Endometrium (tissue), 2 donors: ENCODE results near the gene WDR87.
A peak's percentile ranks its signal among the peaks of the same experiment; 100 is the strongest.
"Not testable (repeated sequence)": the region's sequence is repeated elsewhere in the genome, so short reads cannot be mapped to it uniquely, and the experiment has no call there.

Experiments
- FAIRE-seq: peaks from 2 replicates; lab custom pipeline; 2012; peaks lifted over from hg19 to GRCh38; lab: Jason Lieb, UNC
- donor health status: control.
- donor health status: control.

Gene WDR87

GRCh38 chr19:37877147-37877546 lies 29.2 kb downstream of the WDR87 start:
- FAIRE-seq: no peak

DNA sequence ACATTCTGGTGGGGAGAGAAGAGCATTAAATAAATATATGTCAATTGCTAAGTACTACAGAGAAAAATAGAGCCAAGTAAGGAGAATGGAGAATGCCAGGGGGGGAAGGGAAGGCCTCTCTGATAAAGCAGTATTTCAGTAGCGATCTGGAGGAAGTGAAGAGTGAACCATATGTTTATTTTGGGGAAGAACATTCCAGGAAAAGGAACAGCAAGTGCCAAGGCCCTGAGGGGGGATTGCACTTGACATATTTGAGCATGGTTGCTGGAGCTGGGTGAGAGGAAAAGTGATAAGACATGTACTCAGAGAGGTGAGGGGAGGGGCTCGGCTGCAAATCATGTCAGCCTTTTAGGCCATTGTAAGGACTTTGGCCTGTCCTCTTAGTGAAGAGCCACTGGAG lies 30.4 kb downstream of the WDR87 start:
- FAIRE-seq: no peak

DNA sequence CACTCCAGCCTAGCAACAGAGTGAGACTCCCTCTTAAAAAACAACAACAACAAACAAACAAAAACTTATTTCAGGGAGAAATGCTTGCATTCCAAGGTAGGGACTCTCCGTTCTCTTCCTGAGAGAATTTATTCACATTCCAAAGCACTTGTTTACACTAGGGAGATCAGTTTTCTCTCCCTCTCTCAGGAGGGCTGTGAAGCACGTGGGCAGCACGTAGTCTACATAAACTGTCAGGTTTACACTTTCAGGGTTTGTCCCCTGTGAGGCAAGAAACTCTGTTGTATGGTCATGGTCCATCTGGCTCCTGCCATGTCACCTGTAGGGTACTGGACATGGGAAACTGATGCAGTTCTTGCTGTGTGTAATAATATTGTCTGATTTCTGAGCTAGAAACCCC lies 31.6 kb downstream of the WDR87 start:
- FAIRE-seq: no peak

DNA sequence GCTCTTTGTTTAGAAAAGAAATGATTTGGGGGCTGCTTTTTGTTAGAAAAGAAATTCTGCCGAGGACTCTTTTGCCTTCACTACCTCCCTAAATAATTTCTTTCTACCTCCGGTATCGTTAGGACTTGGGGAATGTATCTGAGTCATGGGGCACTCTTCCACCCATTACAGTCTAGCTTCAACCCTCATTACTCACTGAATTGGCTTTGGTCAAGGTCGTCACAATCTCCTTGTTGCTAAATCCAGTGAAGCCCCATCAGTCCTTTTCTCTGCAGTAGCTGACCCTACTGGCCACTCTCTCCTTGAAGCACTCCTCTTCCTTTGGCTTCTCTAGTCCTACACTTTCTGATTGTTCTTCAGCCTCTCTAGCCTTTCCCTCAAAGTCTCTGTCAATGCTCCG lies 34.0 kb downstream of the WDR87 start:
- no peak for FAIRE-seq

DNA sequence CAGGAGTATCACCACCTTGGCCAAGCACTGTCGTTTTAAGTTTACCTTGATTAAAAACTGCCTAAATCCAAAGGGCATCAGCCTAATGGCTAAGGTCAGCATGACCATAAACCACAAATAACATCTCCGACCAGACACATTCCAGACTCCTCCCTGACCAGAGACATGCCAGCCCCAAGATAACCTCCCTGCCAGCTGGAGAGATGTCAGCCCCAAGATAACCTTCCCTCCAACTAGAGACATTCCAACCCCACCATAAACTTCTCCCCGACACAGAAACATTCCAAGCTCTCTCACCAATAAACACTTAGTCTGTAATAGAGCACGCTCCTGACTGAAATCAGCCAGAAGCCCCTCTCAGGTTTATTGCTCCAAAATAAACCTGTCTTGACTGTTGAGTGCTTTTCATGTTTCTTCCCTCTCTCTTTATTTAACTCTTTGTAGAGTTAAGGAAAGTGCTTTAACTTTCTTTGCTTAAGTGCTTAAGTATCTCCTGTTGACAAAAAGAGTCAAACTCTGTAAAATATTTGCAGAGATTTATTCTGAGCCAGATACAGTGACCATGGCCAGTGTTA lies 36.5 kb downstream of the WDR87 start:
- FAIRE-seq: no peak

DNA sequence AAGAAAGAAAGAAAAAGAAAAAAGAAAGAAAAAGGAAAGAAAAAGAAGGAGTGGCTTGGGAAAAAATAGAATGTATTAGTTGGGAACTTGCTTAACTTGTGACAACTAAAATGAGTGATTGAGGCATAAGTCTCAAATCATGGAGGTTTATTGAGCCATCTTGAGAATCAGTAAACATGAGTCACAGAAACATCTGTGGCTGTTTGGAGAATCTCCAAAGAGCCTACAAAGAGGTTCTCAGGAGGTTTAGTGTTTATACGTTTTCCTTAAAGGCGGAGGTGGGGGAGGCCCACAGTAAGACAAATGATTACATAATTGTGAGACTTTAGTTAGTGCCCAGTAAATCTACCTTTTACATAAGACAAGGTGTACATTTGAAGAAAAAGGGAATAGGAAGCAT lies 38.6 kb downstream of the WDR87 start:
- FAIRE-seq: peak; percentile 35

DNA sequence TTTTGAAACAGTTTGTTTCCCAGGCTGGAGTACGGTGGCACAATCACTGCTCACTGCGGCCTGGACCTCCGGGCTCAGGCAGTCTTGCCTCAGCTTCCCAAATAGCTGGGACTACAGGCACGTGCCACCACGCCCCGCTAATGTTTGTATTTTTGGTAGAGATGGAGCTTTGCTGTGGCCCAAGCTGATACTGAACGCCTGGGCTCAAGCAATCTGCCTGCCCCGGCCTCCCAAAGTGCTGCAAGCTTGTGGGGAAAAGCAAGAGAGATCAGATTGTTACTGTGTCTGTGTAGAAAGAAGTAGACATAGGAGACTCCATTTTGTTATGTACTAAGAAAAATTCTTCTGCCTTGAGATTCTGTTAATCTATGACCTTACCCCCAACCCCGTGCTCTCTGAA lies 40.5 kb downstream of the WDR87 start:
- not testable (repeated sequence) for FAIRE-seq

- no peak for FAIRE-seq
Observed at GRCh38 chr19:37864501-37864900, 41.9 kb downstream of the WDR87 start.

GRCh38 chr19:37855098-37855497 lies 51.3 kb downstream of the WDR87 start:
- no peak for FAIRE-seq

GRCh38 chr19:37845932-37846331 lies 60.5 kb downstream of the WDR87 start:
- no peak for FAIRE-seq
